ENCODE data around the gene RASL12. TPM values are rescaled to one million over a fixed set of nuclear protein-coding genes. Genes with fewer than 3 reads are reported as not detected.

The RASL12 gene
- total and polyA plus RNA-seq, 5 donors: 63.2 to 88.0 (median 69.6) TPM

GRCh38 chr15:65062061-65062460 is 5.7 kb downstream of the RASL12 start:
- H3K27me3 ChIP-seq (ENCODE audit: control insufficient read depth, insufficient read depth): no peaks in the 10 kb centered on the region
- H3K4me1 ChIP-seq (ENCODE audit: control insufficient read depth, insufficient read depth, low read length): peaks cover 28% of the 10 kb centered on the region
- 82% methylated on average over 5 of the region's 5 CpGs for WGBS
- H3K27ac ChIP-seq (ENCODE audit: low read length): peak overlapping the region; percentile 15
- H3K9me3 ChIP-seq (ENCODE audit: control insufficient read depth, low read length): no peaks in the 10 kb centered on the region
- intact Hi-C loops (cut with DNase I): no loop called here
- ATAC-seq: no peak
- DNase-seq: no peak
- H3K4me3 ChIP-seq (ENCODE audit: low read length): no peak overlapping the region

GRCh38 chr15:65060641-65061397 is 7.0 kb downstream of the RASL12 start:
- ATAC-seq (peak; percentile 58 to 61), DNase-seq (peak; percentile 83 to 94 (median 89))
- WGBS: 61% methylated on average over 6 of the region's 6 CpGs
- H3K27me3 ChIP-seq (ENCODE audit: control insufficient read depth, insufficient read depth): no peaks in the 10 kb centered on the region
- H3K4me1 ChIP-seq (ENCODE audit: control insufficient read depth, insufficient read depth, low read length): peaks cover 32% of the 10 kb centered on the region
- no peaks in the 10 kb centered on the region for H3K9me3 ChIP-seq (ENCODE audit: control insufficient read depth, low read length)
- peak overlapping the region; percentile 86 for H3K27ac ChIP-seq (ENCODE audit: low read length)
- no peak overlapping the region for H3K4me3 ChIP-seq (ENCODE audit: low read length)
- intact Hi-C loops (cut with DNase I): no loop called here

DNA sequence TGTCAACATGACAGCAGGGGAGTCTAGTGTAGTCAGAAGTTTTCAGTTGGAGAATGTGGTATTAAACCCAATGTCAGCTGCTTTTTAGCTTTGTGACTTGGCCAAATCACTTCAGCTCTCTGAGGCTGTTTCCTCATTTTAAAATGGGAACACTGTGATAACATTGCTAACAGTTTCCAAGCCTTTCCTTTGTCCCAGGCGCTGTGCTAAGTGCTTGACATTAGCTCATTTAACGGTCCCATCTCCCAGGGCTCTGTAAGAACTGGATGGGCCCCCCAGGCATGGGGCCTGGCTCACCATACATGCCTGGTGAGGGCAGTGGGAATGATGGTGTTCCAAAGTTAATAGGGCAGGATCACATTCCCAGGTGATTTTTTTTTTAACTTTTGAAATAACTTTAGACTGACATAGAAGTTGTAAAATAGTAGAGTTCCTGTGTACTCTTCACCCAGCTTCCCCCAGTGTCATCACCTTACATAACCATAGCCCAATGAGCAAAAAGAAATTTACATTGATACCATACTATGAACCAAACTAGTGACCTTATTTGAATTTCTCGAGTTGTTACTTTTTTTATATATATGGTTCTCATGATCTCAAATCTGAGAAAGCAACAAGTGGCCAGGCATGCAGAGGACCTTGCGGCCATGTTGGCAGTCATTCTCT is 7.7 kb downstream of the RASL12 start:
- Histone ChIP-seq H3K4me3 (ENCODE audit: low read length) (no peak overlapping the region), H3K27ac (ENCODE audit: low read length) (peak overlapping the region; percentile 79), H3K27me3 (ENCODE audit: control insufficient read depth, insufficient read depth) (no peaks in the 10 kb centered on the region), H3K4me1 (ENCODE audit: control insufficient read depth, insufficient read depth, low read length) (peaks cover 32% of the 10 kb centered on the region), H3K9me3 (ENCODE audit: control insufficient read depth, low read length) (no peaks in the 10 kb centered on the region)
- ATAC-seq (peak; percentile 55 to 66), DNase-seq (peak in 1 of 3 donors; percentile 73)
- intact Hi-C loops (cut with DNase I): no loop called here
- 49% methylated on average over 4 of the region's 4 CpGs for WGBS

GRCh38 chr15:65059369-65059750 is 8.4 kb downstream of the RASL12 start:
- no peak for DNase-seq
- Histone ChIP-seq H3K9me3 (ENCODE audit: control insufficient read depth, low read length) (no peaks in the 10 kb centered on the region), H3K27ac (ENCODE audit: low read length) (peak overlapping the region; percentile 79), H3K4me1 (ENCODE audit: control insufficient read depth, insufficient read depth, low read length) (peaks cover 38% of the 10 kb centered on the region), H3K4me3 (ENCODE audit: low read length) (no peak overlapping the region), H3K27me3 (ENCODE audit: control insufficient read depth, insufficient read depth) (no peaks in the 10 kb centered on the region)
- 80% methylated on average over 3 of the region's 3 CpGs for WGBS
- no peak for ATAC-seq
- intact Hi-C loops (cut with DNase I): no loop called here

DNA sequence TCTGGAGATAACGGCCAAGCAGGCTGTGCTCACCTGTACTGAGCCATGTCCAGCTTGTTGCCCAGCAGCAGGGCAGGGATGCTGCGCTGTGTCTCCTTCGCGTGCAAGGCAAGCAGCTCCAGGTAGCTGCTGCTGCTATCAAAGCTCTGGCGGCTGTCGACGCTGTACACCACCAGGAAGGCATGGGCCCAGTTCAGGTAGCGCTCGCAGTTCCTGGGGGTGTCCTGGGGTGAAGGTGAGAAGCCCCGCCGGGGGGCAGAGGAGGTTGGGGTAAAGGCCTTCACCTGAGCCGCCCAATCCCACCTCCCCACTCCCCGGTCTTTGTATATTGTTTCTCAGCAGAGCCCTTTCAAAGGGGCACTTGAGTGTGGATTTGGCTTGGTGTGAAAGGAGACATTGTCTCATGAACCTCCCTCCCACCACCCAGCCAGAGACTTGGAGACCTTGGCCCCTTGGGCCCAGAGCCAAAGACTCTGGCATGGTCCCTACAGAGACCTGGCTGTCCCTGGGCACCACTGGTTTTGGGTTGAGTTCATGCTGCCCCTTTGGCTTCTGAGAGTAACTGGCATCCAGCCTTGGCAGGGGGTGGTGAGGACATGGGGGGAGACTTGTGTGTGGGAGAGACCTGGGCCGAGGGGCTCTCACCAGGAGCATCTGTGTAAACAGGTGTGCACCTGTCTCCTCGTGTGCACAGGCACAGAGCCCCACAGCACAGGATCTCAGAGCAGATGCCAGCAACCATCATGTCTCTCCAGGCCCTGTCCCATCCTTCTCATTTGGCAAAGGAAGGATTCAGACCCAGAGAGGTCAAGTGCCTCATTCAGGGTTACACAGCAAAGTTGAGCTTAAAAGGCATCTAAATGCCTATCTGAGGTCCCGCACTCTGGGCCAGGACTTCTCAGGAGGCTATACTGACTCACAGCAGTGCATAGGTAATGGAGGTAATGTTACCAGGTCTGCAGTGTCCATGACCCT is 9.1 kb downstream of the RASL12 start:
- WGBS: 87% methylated on average over 16 of the region's 16 CpGs
- H3K27ac ChIP-seq (ENCODE audit: low read length): no peak overlapping the region
- H3K4me1 ChIP-seq (ENCODE audit: control insufficient read depth, insufficient read depth, low read length): peaks cover 38% of the 10 kb centered on the region
- intact Hi-C loops (cut with DNase I): no loop called here
- ATAC-seq (no peak), DNase-seq (no peak)
- H3K4me3 ChIP-seq (ENCODE audit: low read length): no peak overlapping the region
- H3K27me3 ChIP-seq (ENCODE audit: control insufficient read depth, insufficient read depth): no peaks in the 10 kb centered on the region
- H3K9me3 ChIP-seq (ENCODE audit: control insufficient read depth, low read length): no peaks in the 10 kb centered on the region

GRCh38 chr15:65057549-65057940 is 10.2 kb downstream of the RASL12 start:
- H3K4me3 ChIP-seq (ENCODE audit: low read length): no peak overlapping the region
- H3K4me1 ChIP-seq (ENCODE audit: control insufficient read depth, insufficient read depth, low read length): peaks cover 31% of the 10 kb centered on the region
- ATAC-seq (no peak), DNase-seq (no peak)
- no peaks in the 10 kb centered on the region for H3K9me3 ChIP-seq (ENCODE audit: control insufficient read depth, low read length)
- no peaks in the 10 kb centered on the region for H3K27me3 ChIP-seq (ENCODE audit: control insufficient read depth, insufficient read depth)
- H3K27ac ChIP-seq (ENCODE audit: low read length): no peak overlapping the region
- intact Hi-C loops (cut with DNase I): no loop called here
- 84% methylated on average over 8 of the region's 8 CpGs for WGBS

DNA sequence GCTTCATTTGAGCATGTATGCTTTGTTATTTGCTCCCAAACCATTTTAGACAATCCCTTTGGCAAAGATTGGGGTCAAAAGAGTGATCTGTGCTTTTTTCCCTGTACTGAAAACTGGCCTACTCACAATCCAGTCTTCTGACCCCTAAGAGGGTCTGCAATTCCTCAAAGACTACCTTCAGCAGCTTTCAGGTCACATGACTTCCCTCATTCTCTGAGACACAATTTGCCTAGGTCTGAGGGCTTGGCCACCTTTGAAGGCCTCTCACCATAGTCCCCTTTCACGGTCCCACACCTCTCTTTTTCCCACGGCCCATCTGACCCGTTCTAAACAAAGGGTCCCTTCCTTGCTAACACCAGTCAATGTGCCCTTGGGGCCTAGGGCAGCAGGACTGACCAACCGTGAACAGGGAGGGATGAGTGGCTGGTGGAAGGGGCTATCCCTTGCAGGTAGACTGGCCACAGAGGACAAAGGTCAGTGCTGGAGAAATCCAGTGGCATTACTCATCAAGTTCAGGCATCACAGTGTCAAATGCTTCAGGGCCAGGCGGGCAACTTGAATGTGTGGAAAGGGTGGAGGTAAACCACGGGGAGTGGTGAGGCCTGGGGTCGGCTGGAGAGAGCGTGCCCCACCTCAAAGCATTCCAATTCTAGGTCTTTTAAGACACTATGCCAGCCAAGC is 10.8 kb downstream of the RASL12 start:
- ATAC-seq (no peak), DNase-seq (no peak)
- H3K27me3 ChIP-seq (ENCODE audit: control insufficient read depth, insufficient read depth): no peaks in the 10 kb centered on the region
- WGBS: 82% methylated on average over 8 of the region's 8 CpGs
- peaks cover 28% of the 10 kb centered on the region for H3K4me1 ChIP-seq (ENCODE audit: control insufficient read depth, insufficient read depth, low read length)
- H3K9me3 ChIP-seq (ENCODE audit: control insufficient read depth, low read length): no peaks in the 10 kb centered on the region
- intact Hi-C loops (cut with DNase I): no loop called here
- peak overlapping the region; percentile 16 for H3K27ac ChIP-seq (ENCODE audit: low read length)
- no peak overlapping the region for H3K4me3 ChIP-seq (ENCODE audit: low read length)

DNA sequence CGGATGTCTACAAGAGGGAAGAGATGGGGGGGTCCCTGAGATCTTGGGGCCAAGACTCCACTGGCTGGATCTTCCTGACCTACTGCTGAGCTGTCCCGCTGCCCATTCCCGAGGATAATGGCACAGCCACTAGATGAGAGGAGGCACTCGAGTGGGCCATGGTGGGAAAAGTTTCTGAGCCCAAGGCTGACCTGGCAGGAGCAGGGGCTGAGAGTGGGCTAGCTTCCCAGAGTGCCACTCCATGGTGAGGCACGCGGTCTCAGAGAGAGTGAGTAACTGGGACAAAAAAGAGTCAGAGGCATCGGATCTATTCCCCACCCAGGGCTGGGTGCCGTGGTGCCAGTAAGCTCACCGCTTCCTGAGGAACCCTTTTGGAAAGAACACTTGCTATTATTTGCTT is 11.7 kb downstream of the RASL12 start:
- WGBS: 78% methylated on average over 9 of the region's 9 CpGs
- Histone ChIP-seq H3K27ac (ENCODE audit: low read length) (peak overlapping the region; percentile 83), H3K4me3 (ENCODE audit: low read length) (no peak overlapping the region), H3K4me1 (ENCODE audit: control insufficient read depth, insufficient read depth, low read length) (peaks cover 26% of the 10 kb centered on the region), H3K9me3 (ENCODE audit: control insufficient read depth, low read length) (no peaks in the 10 kb centered on the region), H3K27me3 (ENCODE audit: control insufficient read depth, insufficient read depth) (no peaks in the 10 kb centered on the region)
- intact Hi-C loops (cut with DNase I): no loop called here
- no peak for DNase-seq
- ATAC-seq: no peak

- Histone ChIP-seq H3K27ac (ENCODE audit: low read length) (peak overlapping the region; percentile 83), H3K4me3 (ENCODE audit: low read length) (no peak overlapping the region), H3K9me3 (ENCODE audit: control insufficient read depth, low read length) (no peaks in the 10 kb centered on the region), H3K4me1 (ENCODE audit: control insufficient read depth, insufficient read depth, low read length) (peaks cover 20% of the 10 kb centered on the region), H3K27me3 (ENCODE audit: control insufficient read depth, insufficient read depth) (no peaks in the 10 kb centered on the region)
- DNase-seq: peak in 2 of 3 donors; percentile 68 to 77
- intact Hi-C loops (cut with DNase I): loop anchor here in 1 of 4 donors (2.0 kb wide), 1 partner anchor 45 kb away; no protein-coding TSS in a partner anchor
- ATAC-seq: peak; percentile 61 to 71
- WGBS: 36% methylated on average over 6 of the region's 6 CpGs
Observed at GRCh38 chr15:65055201-65055870, 12.5 kb downstream of the RASL12 start.

Data from right cardiac atrium (tissue), 5 donors.